Thyroid gland (tissue), 4 donors: ENCODE data around the gene IGSF5.

Source experiments
- POLR2A ChIP-seq, 2 donors: fragments of 450-650 bp; IDR thresholded peaks; one replicate each; pipeline ENCODE4 v1.6.1; 2017; ENCODE audit warnings: antibody characterized with exemption in 2 of 2, mild to moderate bottlenecking in 2 of 2, moderate library complexity in 1 of 2
- TF ChIP-seq, protein P1 (sequence below), 6 experiments: fragments of 200-600 bp in 3 of 6; fragments of 450-650 bp in 3 of 6; sonication (generic) in 3 of 6; IDR thresholded peaks; one replicate each; pipeline ENCODE4 v1.5.1; 2016 to 2019; ENCODE audit warnings: antibody characterized with exemption in 6 of 6, mild to moderate bottlenecking in 2 of 6, inconsistent platforms in 1 of 6, moderate library complexity in 1 of 6

DNA sequence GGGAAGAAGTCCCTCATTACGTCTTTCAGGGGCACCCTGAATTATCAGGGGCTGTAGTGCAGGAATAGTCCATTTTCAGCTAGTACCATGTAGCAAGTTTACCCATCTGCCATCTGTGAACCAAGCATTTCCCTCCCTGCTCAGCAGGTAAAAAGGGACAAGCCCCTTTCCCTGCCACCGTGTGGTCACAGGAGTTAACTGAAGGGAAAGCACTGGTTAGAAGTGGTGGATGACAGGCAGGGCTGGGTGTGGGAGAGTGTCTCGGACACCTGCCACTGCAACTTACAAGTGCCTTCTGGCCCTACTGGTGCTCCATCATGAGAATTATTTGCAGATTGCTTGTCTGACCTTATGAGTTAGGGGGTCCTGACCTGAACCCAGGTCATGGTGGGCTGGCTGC lies 32.0 kb upstream of the IGSF5 start:
- TF ChIP-seq, protein P1, sequence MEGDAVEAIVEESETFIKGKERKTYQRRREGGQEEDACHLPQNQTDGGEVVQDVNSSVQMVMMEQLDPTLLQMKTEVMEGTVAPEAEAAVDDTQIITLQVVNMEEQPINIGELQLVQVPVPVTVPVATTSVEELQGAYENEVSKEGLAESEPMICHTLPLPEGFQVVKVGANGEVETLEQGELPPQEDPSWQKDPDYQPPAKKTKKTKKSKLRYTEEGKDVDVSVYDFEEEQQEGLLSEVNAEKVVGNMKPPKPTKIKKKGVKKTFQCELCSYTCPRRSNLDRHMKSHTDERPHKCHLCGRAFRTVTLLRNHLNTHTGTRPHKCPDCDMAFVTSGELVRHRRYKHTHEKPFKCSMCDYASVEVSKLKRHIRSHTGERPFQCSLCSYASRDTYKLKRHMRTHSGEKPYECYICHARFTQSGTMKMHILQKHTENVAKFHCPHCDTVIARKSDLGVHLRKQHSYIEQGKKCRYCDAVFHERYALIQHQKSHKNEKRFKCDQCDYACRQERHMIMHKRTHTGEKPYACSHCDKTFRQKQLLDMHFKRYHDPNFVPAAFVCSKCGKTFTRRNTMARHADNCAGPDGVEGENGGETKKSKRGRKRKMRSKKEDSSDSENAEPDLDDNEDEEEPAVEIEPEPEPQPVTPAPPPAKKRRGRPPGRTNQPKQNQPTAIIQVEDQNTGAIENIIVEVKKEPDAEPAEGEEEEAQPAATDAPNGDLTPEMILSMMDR (IDR thresholded peaks at IDR 0.05) = no peak
- TF ChIP-seq POLR2A (IDR thresholded peaks at IDR 0.05) = no peak
